Measurements from ENCODE around the gene CPSF2. TPM values are rescaled to one million over a fixed set of nuclear protein-coding genes. Genes with fewer than 3 reads are reported as not detected.

Gene CPSF2
- total and polyA plus RNA-seq, 8 donors = 3.8 to 30.0 (median 20.6) TPM

GRCh38 chr14:92190768-92191167, 69.0 kb downstream of the CPSF2 start:
- no peak overlapping the region for H3K27ac ChIP-seq
- no peaks in the 10 kb centered on the region for H3K36me3 ChIP-seq
- H3K9me3 ChIP-seq = no peaks in the 10 kb centered on the region
- ATAC-seq (no peak), FAIRE-seq (no peak), DNase-seq (no peak)
- H3K4me1 ChIP-seq = no peaks in the 10 kb centered on the region
- no peak overlapping the region for H3K4me3 ChIP-seq
- intact Hi-C loops (cut with DNase I) = no loop called here
- H3K27me3 ChIP-seq = no peaks in the 10 kb centered on the region
- WGBS, 2 donors = 74 to 82% methylated on average over 6 of the region's 6 CpGs
- TF ChIP-seq CTCF (IDR thresholded peaks at IDR 0.05) = no peak

GRCh38 chr14:92198804-92199203, 77.0 kb downstream of the CPSF2 start:
- WGBS, 2 donors = 67 to 76% methylated on average over 5 of the region's 5 CpGs
- TF ChIP-seq CTCF (IDR thresholded peaks at IDR 0.05) = no peak
- DNase-seq = no peak
- no peak overlapping the region for H3K4me3 ChIP-seq
- peaks cover 0 to 4% (median 0%) of the 10 kb centered on the region in 4 donors for H3K27me3 ChIP-seq
- no peaks in the 10 kb centered on the region for H3K36me3 ChIP-seq
- ATAC-seq = no peak
- H3K27ac ChIP-seq = no peak overlapping the region
- FAIRE-seq = no peak
- intact Hi-C loops (cut with DNase I) = no loop called here
- no peaks in the 10 kb centered on the region for H3K9me3 ChIP-seq
- H3K4me1 ChIP-seq = no peaks in the 10 kb centered on the region

- H3K4me3 ChIP-seq = no peak overlapping the region
- no peaks in the 10 kb centered on the region for H3K9me3 ChIP-seq
- H3K27me3 ChIP-seq = peaks cover 0 to 4% (median 0%) of the 10 kb centered on the region in 4 donors
- no peak for ATAC-seq
- no peak for TF ChIP-seq CTCF (IDR thresholded peaks at IDR 0.05)
- H3K4me1 ChIP-seq = no peaks in the 10 kb centered on the region
- WGBS, 2 donors = 23 to 29% methylated on average over 6 of the region's 6 CpGs
- no peaks in the 10 kb centered on the region for H3K36me3 ChIP-seq
- DNase-seq = no peak
- H3K27ac ChIP-seq = no peak overlapping the region
- intact Hi-C loops (cut with DNase I) = no loop called here
- no peak for FAIRE-seq
Measured at GRCh38 chr14:92199763-92200162, 78.0 kb downstream of the CPSF2 start.

- DNase-seq = no peak
- intact Hi-C loops (cut with DNase I) = no loop called here
- H3K36me3 ChIP-seq = no peaks in the 10 kb centered on the region
- H3K4me1 ChIP-seq = no peaks in the 10 kb centered on the region
- H3K27me3 ChIP-seq = peaks cover 0 to 4% (median 0%) of the 10 kb centered on the region in 4 donors
- ATAC-seq = no peak
- TF ChIP-seq CTCF (IDR thresholded peaks at IDR 0.05) = no peak
- H3K9me3 ChIP-seq = no peaks in the 10 kb centered on the region
- H3K27ac ChIP-seq = no peak overlapping the region
- 50 to 68% methylated on average over 7 of the region's 7 CpGs for WGBS, 2 donors
- H3K4me3 ChIP-seq = no peak overlapping the region
- FAIRE-seq = no peak
Measured at GRCh38 chr14:92203116-92203515, 81.3 kb downstream of the CPSF2 start.

GRCh38 chr14:92204792-92205191, 83.0 kb downstream of the CPSF2 start:
- Histone ChIP-seq H3K36me3 (no peaks in the 10 kb centered on the region), H3K9me3 (no peaks in the 10 kb centered on the region), H3K27ac (no peak overlapping the region), H3K4me3 (no peak overlapping the region), H3K4me1 (no peaks in the 10 kb centered on the region), H3K27me3 (no peaks in the 10 kb centered on the region)
- FAIRE-seq (no peak), DNase-seq (no peak), ATAC-seq (no peak)
- WGBS, 2 donors = 64 to 68% methylated on average over 2 of the region's 2 CpGs
- TF ChIP-seq CTCF (IDR thresholded peaks at IDR 0.05) = no peak
- intact Hi-C loops (cut with DNase I) = no loop called here

All from pancreas (tissue), 10 donors.